GM04504 (cell line): ENCODE data around the gene CDH4.

Experiments
- DNase-seq: peaks from one replicate; pipeline ENCODE4 v3.0.0-alpha.2; 2012; ENCODE audit warnings: low read depth

CDH4 gene

DNA sequence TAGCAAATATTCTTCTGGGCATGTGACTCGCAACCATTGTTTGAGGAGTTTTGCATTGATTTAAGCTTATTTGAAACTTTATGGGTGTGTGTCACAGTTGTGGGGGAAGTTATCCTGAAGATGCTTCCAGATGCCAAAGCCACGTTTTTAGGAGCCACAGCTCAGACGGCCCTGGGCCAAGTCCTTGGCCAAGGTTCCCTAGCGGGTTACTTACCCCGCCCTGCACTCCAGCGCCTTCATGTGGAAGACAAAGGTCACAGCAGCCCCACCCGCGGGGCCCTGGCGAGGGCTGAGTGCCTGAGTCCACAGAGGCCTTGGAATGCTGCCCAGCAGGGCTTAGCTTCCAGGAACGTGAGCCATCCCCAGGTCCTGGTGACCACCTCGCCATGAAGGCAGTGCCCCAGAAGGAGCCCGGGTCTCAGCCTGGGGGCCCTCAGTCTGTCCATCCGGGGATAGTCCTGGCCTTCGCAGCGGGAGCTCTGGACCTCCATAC, 308.3 kb downstream of the CDH4 start:
- DNase-seq: peak; percentile 84

DNA sequence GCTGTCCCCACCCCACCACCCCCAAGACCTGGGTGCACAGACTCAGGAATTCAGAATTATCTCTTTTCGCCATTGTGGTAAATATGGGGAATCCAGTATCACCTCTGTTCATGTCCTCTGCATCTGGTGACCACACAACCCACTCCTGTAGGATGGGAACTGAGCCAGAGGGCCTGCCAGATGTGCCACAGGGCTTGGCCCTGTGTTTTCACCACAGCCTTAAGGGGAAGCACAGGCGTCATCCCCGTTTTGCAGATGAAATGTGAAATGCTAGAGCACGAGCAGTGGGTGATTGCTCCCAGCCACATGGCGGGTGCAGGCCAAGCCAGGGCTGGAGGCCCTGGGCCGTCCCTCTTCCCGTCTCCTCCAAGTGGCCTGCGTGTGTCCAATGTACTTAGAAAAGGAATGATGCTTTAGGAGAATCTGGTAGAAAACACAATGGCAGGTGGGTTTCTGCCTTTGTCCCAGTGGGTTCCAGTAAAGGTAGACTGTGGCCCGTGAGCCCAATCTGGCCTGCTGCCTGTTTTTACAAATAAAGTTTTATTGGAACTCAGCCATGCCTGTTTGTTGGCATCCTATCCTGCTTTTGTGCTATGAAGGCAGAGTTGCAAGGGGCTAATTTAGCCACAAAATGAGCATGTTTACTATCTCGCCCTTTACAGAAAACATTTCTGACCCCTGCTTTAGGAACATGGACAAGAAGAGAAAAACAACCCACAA, 309.2 kb downstream of the CDH4 start:
- DNase-seq: peak; percentile 19

DNA sequence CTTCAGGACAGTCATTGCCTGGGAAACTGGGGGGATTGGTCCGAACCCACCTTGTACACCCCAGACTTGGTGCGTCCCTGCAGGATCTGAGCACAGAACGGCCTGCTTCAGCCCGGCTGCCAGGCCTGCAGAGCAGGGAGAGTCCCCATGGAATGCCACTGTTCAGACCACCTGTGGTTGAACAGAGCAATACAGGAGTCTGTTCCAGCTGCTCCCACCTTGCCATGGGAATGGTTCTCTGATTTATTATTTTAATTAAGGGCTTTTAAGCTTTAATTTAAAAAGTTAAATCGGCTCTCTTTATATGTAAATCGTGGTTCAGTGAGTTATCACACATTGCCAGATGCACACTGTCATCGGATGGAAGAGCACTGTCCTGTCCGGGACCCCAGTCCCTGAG, 310.4 kb downstream of the CDH4 start:
- DNase-seq: no peak

DNA sequence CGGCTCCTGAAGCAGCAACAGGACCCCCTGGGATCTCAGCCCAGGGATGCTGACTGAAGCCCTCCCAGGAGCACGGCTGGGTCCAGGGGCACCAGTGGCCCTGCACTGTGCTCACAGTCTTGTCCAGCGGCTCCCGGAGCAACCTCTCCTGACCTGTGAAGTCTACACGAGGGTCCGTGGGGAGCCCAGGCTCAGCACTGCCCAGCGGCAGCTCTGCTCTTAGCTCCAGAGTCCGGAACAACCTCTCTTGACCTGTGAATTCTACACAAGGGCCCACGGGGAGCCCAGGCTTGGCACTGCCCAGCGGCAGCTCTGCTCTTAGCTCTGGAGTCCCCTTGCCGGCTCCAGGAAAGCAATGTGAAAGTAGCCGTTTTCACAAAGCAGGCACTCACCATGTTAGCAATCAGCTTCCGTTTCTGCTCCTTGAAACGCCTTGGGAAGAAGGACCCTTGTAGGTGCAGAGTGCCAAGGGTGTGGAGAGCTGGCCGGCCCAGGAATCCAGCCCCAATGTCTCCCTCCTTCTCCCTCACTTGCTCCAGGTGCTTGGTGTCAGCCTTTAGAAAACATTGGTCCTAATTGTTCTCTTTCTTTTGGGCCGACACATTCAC, 310.9 kb downstream of the CDH4 start:
- no peak for DNase-seq

DNA sequence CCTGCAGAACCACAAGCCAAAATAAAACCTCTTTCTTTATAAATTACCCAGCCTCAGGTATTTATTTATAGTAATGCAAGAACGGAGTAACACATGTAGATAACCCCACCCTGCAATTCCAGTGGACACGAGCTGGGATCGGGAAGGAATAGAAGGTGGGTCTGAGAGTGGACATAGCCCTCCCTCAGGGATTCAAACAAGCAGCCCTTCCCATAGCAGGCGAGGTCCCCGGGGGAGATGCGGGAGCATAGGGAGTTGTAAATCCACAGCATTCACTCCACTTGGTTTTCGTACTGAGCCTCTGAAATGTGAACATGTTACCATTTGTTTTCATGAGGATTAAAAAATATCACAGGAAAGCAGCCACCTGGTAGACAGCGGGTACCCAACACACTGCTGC, 312.6 kb downstream of the CDH4 start:
- no peak for DNase-seq

DNA sequence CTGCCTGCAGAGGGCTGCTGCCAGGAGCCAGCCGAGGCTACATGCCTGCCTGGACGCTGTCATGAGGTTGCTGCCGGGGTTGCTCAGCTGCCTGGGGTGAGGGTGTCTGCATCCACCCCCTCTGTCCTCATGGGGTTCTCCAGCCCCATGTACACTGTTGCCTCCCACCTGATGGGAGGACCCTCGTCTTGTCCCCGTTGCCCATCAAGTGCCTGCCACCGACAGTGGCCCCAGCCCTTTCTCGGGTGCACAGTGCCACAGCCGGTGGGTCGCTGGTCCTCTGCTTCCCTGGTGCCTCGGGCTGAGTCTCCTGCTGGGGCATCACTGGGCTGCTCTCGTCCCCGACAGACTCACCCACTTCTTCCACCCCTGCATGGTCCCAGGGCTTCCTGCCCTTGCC, 313.7 kb downstream of the CDH4 start:
- no peak for DNase-seq

DNA sequence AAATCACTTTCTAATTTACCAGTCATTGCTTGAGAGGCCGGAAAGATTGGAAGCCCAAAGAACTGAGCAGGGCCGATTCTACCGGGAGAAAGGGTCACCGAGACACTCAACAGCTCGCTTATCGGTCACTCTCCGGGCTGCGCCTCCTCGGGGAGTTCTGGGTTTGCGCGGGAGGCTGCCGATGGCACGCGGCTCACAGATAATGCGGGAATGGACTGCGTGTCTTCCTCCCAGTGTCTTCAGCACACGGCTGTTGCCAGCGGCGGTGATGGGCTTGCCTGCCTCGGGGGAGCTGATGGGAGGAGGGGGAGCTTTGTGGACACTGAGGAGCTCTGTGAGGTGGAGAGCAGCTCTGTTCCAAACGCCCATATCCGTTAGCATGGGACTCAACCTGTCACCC, 314.6 kb downstream of the CDH4 start:
- DNase-seq: no peak

DNA sequence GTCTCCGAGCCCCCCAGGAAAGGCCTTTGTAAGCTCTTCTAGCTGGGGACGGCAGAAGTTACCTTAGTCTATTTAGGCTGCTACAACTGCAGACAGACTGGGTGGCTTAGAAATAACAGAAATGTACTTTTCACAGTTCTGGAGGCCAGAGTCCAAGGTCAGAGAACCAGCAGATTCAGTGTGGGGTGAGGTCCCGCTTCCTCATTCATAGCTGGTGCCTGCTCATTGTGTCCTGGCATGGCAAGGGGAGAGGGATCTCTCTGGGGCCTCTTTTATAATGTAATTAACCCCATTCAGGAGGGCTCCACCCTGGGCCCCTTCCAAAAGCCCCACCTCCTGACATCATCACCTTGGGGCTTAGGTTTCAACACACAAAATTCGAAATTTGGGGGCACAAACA, 315.1 kb downstream of the CDH4 start:
- no peak for DNase-seq

DNA sequence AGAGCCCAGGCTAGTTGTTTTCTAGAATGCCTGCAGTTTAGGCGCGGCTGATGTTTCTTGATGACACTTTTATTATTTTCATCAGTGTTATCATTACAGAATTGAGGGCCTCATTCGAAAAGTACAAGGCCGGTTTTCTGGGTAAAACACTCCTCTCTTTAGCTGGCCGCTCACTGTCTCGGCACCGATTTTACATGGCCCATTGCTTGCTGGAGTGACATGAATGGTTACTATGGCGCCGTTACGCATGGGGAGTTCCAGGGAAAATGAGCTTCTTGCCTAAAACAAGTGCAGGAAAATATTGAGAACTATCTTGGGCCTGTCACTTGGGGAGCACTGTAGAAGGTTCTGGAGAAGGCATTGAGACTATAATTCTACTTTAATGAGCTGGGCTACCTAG, 317.8 kb downstream of the CDH4 start:
- DNase-seq: no peak

DNA sequence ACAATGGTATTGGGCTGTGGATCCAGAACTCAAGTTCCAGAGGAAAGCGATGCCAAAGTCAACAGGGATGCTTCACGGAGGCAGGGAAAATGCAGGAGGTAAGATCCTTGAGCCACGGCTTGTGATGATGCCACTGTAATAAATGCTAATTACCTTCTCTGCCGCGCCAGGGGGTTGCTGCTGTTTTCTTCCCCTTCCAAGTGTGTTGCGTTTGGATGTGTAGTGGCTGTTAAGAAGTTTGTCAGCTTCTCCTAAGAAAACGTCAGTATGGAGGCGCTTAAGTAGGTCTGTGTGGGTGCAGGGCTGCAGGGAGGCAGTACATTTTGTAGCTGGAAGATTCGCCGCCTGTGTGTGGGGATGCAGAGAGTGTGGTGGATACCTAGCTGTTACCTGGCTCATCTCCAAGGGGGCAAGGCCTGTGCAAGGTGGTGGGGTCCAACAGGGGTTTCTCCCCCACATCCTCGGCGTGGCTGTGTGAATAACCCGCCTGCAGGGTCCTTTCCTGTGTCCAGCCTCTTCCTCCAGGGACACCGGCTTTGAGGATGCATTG, 318.7 kb downstream of the CDH4 start:
- no peak for DNase-seq

DNA sequence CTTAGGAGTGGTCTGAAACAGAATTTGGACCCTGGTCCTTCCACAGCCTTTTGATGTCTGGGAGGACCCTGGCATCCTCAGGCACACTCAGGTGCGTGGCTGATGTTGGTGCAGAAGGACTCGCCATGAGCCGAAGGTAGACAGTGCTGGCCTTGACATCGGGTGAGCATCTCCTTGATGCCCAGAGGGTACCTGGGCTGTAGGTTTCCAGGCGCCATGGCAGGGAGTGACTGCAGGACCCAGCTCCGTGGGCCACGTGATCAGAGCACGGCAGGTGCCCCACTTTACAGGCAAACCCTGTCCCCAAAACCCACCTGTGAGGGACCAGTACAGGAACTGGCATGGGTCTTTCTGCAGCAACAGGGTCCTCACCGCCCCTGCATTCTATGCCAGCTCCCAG, 319.2 kb downstream of the CDH4 start:
- no peak for DNase-seq

DNA sequence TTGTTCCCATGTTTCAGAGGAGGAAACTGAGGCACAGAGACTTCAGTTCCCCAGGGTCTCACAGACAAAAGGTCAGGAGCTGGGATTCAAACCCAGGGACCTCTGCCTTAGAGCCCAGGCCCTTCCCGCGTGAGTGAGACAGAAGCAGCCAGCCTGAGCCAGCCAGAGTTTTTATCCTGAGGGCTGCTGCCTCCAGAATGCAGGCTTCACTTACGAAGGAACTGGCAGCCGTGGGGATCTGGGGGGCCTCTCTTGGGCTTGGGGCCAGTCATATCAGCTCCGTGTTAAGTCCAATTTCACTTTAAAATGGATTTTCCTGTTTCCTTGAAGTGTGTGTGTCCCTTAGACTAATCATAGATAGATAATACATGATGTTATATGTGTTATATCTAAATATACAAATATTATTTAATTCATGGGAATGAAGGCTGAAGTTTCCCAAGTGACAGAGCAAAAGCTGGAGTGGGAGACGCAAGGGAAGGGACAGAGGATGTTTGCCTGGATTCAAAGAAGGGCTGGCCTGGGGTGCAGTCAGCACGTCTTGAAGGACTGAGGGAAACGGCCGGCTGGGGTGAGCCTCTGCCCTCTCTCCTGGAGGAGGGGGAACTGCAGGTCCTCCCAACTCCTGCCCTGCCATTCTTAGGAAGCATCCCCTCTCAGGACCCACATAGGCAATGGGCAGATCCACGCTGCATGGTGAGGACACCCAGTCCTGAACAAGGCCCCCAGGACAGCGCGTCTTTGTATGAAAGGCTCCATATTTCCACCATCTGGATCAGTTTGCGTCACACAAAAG, 320.1 kb downstream of the CDH4 start:
- no peak for DNase-seq

DNA sequence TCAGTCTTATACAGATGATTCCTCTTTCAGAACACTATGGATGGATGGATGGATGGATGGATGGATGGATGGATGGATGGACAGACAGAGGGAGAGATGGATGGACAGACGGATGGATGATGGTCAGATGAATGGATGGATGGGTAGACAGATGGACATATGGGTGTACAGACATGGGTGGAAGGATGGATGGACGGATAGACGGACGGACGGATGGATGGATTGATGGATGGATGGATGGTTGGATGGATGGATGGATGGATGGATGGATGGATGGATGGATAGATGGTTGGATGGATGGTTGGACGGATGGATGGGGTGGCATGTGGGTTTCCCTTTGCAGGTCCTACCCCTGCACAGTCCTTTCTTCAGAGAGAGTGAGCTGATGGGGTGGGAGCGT, 320.7 kb downstream of the CDH4 start:
- no peak for DNase-seq

DNA sequence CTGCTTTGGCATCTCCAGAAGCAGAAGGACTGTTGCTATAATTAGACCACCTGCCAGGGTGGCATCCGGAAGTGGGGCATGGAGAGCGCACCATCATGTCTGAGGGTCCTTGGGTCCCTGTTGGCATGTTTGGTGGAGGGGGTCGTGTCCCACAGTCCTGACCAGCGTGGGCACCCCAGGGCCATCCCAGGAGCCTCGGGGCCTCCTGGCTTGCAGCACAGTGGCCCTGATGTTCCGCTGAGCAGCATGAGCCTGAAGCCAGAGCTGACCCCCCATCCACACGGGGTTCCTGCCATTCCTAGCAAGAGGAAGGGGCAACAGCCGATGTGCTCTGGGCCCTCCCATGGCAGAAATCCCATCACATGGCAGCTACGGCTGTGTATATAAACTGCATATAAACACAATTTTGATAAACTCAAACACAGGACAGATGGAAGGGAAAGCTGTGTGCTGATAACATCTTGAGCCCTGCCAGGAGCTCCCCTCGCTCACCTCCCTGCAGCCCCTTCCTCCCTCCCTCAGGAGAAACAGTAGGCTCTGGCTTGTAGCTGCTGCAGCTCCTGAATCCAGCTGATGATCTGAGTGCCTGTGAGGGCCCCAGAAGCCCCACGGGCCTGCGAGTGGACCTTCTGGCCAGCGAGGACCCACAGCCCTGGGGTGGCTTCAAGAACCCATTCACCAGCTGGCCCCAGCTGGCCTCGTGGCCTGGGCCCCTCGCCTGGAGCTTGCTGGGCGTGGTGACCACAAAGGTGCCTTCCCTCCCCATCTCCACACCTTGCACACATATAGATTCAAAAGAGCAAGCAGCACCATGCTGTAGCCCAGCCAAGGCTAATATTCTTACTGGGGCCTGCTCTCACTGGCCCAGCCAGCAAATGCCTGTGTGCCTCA, 321.6 kb downstream of the CDH4 start:
- no peak for DNase-seq

DNA sequence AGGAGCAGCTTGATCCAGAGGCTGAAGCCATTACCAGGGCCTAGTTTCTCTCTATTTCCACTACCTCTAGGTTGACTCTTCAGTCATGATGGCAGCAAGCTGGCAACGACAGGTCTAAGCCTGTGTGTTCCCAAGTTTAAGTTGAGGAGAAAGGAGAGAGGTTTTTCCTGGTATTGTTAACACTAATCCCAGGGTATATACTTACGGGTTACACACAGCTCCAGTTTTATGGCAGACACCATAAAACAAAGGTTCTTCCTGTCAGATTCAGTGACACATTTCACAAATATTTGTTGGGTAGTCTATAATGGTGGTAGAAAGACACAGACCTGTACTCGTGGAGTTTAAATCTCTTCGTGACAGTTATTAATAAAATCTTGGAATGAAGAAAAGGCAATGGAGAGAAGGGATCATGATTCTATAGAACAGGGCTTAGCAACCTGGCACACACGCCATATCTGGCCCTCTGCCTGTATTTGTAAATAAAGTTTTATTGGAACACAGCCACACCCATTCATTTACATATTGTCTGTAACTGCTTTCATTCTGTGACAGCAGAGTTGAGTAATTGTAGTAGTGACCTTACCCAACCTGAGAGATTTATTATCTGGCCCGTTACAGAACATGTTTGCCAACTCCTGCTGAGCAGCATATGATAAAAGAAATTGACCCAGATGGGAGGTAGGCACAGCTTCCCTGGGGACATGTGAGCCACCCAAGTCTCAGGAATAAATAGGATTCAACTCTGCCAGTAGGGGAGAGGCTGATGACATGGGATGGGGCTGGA, 323.3 kb downstream of the CDH4 start:
- DNase-seq: no peak

DNA sequence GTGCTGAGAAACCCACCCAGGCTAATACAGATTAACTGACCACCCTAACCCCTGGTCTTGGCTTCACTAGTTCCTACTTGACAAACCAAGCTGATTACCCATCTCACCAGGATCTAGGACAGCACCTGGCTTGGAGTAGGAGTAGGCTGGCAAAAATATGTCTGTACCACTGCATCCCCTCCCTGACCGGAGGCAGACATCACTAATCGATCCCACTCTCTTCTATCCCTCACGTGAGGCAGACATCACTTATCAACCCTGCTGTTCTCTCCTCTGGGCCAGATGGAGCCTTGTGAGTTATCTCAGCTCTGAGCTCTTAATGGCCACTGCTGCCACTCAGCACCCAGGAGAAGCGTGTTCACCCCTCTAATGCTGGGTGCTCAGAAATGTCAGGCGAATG, 324.3 kb downstream of the CDH4 start:
- DNase-seq: no peak

DNA sequence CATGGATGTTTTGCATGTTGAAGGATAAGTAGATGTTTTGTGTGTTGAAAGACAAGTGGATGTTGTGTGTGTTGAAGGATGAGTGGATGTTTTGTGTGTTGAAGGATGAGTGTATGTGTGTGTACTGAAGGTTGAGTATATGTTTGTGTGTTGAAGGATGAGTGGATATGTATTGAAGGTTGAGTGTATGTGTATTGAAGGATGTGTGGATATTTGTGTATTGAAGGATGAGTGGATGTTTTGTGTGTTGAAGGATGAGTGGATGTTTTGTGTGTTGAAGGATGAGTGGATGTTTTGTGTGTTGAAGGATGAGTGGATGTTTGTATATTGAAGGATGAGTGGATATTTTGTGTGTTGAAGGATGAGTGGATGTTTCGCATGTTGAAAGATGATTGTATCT, 325.0 kb downstream of the CDH4 start:
- DNase-seq: no peak

DNA sequence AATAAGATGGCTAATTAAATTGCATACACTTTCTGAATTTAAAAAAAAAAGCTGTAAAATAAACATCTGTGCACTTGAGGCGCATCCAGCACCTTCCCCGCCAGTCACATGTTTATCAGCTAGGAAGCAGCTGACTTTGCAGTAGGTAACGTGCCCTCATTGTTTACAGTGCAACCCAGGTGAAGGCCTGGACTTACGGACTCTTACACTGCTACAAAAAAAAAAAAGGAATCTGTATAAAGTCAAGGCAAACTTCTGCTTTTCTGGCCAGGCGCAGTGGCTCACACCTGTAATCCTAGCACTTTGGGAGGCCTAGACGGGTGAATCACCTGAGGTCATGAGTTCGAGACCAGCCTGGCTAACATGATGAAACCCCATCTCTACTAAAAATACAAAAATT, 327.8 kb downstream of the CDH4 start:
- DNase-seq: no peak

DNA sequence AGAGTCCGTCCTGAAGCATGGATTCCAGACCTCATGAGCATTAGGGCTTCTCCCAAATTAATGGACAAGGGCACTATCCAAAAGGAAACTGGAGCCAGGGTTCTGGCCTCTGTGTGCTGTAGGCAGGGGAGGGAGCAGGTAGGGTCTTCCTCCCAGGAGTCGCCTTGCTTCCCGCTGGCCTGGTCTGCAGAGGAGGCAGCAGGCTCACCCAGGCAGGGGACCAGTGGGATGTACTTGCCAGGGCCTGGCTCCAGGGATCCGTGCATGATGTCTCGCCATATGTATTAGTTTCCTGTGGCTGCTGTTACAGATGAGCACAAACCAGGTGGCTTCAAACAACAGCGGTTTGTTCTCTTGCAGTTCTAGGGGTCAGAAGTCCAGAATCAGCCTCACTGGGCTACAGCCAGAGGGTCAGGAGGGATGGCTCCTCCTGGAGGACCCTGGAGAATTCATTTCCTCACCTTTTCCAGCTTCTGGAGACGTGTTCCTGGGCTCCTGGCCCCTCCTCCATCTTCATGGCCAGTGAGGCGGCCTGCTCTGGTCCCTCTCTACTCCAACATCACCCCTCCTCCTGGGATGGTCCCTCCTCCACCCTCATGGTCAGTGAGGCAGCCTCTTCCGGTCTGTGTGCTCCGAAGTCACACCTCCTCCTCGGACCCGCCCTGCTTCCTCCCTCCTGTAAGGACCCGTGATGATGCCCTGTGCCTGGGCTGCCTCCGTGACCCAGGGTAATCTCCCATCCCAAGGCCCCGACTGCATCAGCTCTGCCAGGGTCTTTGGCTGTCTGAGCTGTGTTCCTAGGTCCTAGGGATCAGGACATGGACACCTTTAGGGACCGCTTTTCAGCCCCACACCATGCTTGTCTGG, 329.1 kb downstream of the CDH4 start:
- DNase-seq: no peak

DNA sequence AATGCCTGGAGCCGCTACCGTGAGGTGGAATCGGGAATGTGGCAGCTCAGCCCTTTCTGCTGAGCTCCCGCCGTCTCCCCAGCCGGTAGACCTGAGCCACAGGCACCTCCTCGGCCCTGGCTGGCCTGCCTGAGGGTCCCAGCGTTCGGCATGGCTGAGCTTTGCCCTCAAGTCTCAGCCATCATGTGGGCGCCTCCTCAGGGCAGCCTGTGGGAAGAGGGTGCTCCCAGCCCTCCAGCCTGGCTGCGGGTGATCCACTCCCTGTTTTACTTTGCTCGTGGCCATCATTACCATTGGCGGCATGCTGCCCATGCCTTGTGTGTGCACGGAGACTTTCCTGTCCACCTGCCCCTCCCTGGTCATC, 329.7 kb downstream of the CDH4 start:
- DNase-seq: no peak
